GM12874 (cell line): Measurements from ENCODE around the gene HSPH1.

Source experiments
- CTCF ChIP-seq: IDR thresholded peaks from 2 replicates; pipeline ENCODE4 v1.5.1; 2011; ENCODE audit warnings: low read depth, mild to moderate bottlenecking, control low read depth, low read length, moderate library complexity; ENCODE audit not compliant: insufficient read depth

HSPH1 gene

DNA sequence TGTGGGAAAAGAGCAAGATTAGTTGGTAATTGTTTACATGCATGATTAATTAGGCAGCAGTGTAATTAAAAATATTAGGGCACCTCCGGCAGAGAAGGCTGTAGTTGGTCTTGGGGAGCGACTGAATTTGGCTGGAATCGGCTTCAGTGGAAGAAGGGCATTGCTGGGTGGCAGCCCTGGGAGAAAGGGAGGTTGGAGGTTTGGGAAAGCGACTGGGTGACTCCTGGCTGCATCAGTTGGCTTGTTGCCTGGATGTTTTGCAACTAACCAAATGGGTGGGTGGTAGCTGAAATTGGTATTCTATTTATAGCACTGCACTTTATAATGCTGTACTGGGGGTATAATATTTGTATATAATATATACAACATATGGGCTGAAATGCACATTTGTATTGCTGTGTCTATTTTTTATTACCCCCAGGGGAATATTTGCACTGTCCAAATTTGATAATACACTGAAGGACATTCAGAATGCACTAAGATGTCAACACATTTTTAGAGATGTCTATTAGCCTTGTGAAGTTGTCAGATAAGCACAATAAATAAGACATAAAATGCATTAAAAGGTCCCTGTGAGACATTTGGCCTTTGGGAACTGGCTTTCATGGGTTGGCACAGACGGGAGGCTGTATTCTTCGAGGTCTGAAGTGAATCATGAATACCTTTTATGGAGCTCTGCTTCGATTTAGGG is 39.8 kb upstream of the HSPH1 start:
- no peak for TF ChIP-seq CTCF

DNA sequence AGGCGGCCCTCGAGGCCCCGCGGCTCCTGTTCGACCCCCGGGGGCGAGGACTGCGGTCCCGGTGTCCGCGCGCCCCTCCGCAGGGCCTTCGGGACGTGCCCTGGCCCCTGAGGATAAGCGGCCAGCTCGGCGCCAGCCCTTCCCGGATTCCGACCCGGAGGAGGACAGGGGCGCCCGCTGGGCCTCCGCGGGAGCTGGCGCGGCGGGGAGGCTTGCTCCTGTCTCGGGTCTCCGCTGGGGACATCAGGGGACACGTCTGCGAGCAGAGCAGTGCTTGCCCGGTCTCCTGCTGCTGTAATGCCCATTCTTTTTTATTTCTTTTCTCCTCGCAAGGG is 38.9 kb upstream of the HSPH1 start:
- no peak for TF ChIP-seq CTCF

DNA sequence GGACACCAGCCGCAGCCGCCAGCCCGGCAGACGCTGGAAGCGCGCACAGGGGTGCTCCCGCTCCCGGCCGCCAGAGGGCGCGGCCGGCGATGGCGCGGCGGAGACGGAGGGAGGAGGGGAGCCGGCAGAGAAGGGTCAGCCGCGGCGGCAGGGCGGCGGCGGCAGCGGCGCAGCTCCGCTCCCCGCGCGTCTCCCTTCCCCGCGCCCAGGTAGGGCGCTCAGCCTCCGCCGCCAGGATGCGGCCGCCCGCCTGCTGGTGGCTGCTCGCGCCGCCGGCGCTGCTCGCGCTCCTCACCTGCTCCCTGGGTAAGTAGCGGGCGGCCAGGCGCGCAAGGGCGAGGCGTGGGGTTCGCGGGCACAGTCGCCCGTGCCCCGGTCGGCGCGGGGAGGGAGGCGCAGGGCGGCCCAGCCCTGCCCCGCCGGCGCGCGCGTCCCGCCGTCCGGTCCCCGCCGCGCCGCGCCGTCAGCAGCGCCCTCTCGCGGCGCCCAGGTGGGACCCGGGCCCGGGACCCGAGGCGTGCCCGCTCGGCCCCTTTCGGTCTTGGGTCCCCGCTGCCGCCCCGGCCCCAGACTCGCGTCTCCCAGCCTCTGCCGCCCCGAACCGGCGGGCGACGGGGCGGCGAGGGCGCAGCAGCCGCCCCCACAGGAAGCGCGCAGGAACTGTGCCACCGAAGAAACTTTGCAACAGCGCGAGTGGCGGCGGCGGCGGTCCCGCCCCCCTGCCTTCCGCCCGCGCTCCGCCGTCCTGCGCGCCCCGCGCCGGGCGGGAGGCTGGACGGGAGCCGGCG is 38.3 kb upstream of the HSPH1 start, which contains the start of gene B3GLCT:
TSS of gene B3GLCT (plus strand) at position 127 of the 788 bp plus-strand sequence. CDS start at position 237, 110 bp downstream.
- peak; percentile 98 for TF ChIP-seq CTCF

- no peak for TF ChIP-seq CTCF
Observed at GRCh38 chr13:31199527-31199848, 37.8 kb upstream of the HSPH1 start.

- no peak for TF ChIP-seq CTCF
Observed at GRCh38 chr13:31198519-31198918, 36.8 kb upstream of the HSPH1 start.

GRCh38 chr13:31196992-31197391 is 35.3 kb upstream of the HSPH1 start:
- TF ChIP-seq CTCF, result no peak

GRCh38 chr13:31195616-31196015 is 33.9 kb upstream of the HSPH1 start:
- no peak for TF ChIP-seq CTCF
